ENCODE results near the gene PIP4K2A.
A peak's percentile ranks its signal among the peaks of the same experiment; 100 is the strongest.
"Not testable (repeated sequence)": the region's sequence is repeated elsewhere in the genome, so short reads cannot be mapped to it uniquely, and the experiment has no call there.

PIP4K2A gene

GRCh38 chr10:22503315-22504088 is 210.9 kb downstream of the PIP4K2A start:
- no peak for DNase-seq

GRCh38 chr10:22501863-22502262 is 212.5 kb downstream of the PIP4K2A start:
- DNase-seq = no peak

GRCh38 chr10:22501413-22501812 is 213.0 kb downstream of the PIP4K2A start:
- DNase-seq = no peak

- DNase-seq = peak; percentile 81
These were observed 213.6 kb downstream of the PIP4K2A start for GRCh38 chr10:22500656-22501340.

GRCh38 chr10:22499973-22500372 is 214.4 kb downstream of the PIP4K2A start:
- DNase-seq = not testable (repeated sequence)

- no peak for DNase-seq
These were observed 219.0 kb downstream of the PIP4K2A start for GRCh38 chr10:22495396-22495795.

- no peak for DNase-seq
These were observed 220.4 kb downstream of the PIP4K2A start for GRCh38 chr10:22494007-22494406.

- peak; percentile 40 for DNase-seq
These were observed 222.3 kb downstream of the PIP4K2A start for GRCh38 chr10:22491931-22492615.

- peak; percentile 47 for DNase-seq
These were observed 222.9 kb downstream of the PIP4K2A start for GRCh38 chr10:22491480-22491879.

- DNase-seq = no peak
These were observed 224.4 kb downstream of the PIP4K2A start for GRCh38 chr10:22489975-22490374.

- DNase-seq = no peak
These were observed 224.9 kb downstream of the PIP4K2A start for GRCh38 chr10:22489467-22489866.

GRCh38 chr10:22486431-22486830 is 227.9 kb downstream of the PIP4K2A start:
- DNase-seq = peak; percentile 61
